GM10266 (cell line): ENCODE results near the gene NFYB.
A peak's percentile ranks its signal among the peaks of the same experiment; 100 is the strongest.
"Not testable (repeated sequence)": the region's sequence is repeated elsewhere in the genome, so short reads cannot be mapped to it uniquely, and the experiment has no call there.

Experiments used
- DNase-seq: peaks from one replicate; pipeline ENCODE4 v3.0.0; 2012; ENCODE audit errors: extremely low spot score
- CTCF ChIP-seq: IDR thresholded peaks from 2 replicates; pipeline ENCODE4 v1.5.1; 2012; ENCODE audit warnings: mild to moderate bottlenecking, low read depth; ENCODE audit not compliant: control insufficient read depth, insufficient read depth; ENCODE audit errors: missing control alignments

Gene NFYB

GRCh38 chr12:104115587-104115975 lies 22.4 kb downstream of the NFYB start:
- no peak for TF ChIP-seq CTCF
- DNase-seq: no peak

- not testable (repeated sequence) for DNase-seq
Observed at GRCh38 chr12:104114834-104115586, 23.0 kb downstream of the NFYB start.

GRCh38 chr12:104109446-104110271 lies 28.4 kb downstream of the NFYB start:
- DNase-seq: no peak
- TF ChIP-seq CTCF: no peak

- peak; percentile 92 for TF ChIP-seq CTCF
- DNase-seq: peak; percentile 50
Observed at GRCh38 chr12:104108755-104109445, 29.1 kb downstream of the NFYB start.

- no peak for DNase-seq
Observed at GRCh38 chr12:104106965-104107364, 31.0 kb downstream of the NFYB start.

GRCh38 chr12:104105461-104105860 lies 32.5 kb downstream of the NFYB start:
- DNase-seq: no peak
- TF ChIP-seq CTCF: no peak

More at GRCh38 chr12:104106965-104107364, 31.0 kb downstream of the NFYB start:
- no peak for TF ChIP-seq CTCF

GRCh38 chr12:104097954-104098353 lies 40.1 kb downstream of the NFYB start:
- TF ChIP-seq CTCF: no peak
- DNase-seq: no peak
